GM18873 (cell line): Measurements from ENCODE around the gene MARCHF10.
"Not testable (repeated sequence)": the region's sequence is repeated elsewhere in the genome, so short reads cannot be mapped to it uniquely, and the experiment has no call there.

ENCODE experiments used
- ATAC-seq: cut with Tn5 transposase; IDR thresholded peaks from one replicate; pipeline ENCODE4 v1.9.1; 2021; ENCODE audit warnings: mild to moderate bottlenecking, moderate library complexity, moderate number of reproducible peaks; ENCODE audit not compliant: unreplicated experiment, low FRiP score

Gene MARCHF10

DNA sequence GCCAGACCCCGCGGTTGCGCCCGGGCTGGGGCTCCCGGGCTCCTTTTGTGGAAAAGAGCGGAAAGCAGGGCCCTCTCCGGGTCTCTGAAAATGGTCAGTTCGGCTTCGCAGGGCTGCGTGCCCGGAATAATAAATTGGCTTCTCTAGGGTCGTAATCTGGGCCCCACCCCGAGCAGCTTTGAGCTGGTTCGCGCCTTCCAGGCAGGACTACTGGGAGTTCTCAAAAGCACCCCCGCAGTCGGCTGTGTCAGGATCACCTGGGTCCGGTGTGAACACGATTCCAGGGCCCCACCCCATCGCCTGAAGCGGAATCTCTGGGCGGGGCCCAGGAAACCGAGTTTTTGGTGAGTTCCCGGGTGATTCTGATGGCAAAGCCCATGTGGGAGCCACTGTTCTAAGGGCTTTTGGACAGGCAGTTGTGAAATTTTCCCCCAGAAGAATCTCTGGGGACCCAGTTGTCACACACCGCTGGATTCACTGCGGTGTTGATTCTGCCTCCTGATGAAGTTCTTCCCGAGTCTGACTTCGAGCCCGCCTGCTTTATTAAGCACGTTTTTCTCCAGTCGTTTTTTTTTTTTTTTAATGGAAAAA, 103.6 kb downstream of the MARCHF10 start:
- ATAC-seq, result no peak

DNA sequence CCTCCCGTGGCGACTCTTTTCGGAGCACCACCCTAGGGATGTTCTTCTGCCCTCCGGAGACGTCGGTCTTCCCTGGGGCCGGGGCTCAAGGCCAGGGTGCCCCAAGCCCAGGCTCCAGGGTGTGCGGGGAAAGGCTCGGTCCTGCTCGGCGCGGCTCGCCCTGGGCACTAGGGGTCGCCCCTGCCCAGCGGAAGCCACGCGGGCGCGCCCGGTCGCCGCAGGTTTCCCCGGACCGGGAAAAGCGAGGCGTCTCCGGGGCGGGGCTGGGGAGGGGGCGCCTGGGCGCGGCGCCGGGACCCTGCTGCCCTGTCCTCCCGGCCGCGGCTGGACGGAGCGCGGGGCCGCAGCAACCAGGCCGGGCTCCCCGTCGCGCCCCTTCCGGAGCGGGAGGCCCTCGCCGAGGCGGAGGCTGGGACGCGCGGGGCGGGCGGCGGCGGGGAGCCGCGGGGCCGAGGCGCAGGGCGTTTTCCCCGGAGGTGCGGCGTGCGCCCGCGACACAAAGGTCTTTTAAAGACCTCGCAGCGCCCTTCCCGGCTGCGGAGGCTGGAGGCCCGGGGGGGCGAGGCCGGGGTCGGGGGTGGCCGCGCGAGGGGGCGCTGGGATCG, 104.2 kb downstream of the MARCHF10 start:
- no peak for ATAC-seq

DNA sequence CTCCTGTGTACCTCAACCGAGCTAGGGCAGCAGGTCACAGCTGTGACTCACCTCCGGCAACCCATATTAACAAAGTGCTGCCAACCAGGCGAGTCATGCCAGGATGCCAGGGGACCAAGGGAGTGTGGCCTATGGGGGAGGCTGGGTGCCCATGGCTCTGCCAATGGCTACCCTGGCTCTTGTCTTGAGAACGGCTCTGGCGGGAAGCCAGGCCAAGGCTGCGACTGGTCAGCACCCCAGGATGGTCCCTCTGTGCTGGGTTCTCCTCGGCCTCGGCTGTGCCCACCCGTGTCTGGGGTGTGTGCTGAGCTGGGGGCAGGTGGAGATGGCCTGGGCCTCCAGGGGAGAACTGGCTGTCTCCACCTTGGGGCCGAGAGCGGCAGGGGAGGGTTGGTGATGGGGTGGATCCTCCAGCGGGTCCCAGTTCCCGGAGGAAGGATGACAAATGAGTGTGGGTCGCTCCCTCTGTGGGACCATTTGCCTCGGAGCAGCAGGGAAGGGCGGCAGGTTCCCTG, 104.8 kb downstream of the MARCHF10 start:
- ATAC-seq, result no peak

DNA sequence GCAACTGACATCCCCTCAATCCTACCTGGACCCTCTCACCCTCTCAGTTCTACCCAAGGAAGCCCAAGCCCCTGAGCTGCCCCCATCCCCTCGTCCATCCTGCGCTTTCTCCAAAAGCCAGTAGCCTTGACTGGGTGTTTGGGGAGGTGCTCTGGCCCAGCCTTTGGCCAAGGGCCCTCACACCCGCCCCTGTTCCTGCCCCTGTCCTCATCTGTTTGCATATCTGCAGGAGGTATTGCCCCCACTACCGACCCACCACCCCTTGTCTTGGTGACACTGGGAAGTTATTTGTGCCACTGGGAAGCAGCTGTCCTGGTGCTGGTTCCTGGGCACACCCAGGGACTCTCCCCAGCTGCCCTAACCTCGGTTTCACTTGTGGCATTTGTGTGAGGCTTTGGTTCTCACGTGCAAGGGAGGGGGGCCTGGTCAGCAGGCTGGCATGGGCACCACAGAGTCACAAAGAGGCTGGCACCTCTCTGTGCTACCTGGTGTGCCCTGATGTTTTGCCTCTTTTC, 105.3 kb downstream of the MARCHF10 start:
- no peak for ATAC-seq

DNA sequence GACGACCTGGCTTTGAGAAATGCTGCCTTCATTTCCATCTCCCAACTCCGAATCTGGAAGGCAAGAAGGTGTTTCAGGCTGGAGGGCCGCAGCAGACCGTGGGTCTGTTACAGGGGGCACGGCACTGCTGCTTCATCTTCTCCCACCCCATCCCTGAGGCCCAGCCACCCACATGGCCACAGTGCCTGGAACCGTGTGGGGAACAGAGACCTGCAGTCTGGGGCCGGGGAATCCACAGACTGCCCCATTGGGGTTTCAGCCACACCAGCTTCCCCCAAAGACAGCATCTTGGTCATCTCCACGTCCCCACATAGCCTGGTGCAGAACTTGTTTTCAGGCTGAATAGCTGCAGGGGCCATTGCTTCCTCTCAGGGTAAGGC, 106.4 kb downstream of the MARCHF10 start:
- no peak for ATAC-seq

DNA sequence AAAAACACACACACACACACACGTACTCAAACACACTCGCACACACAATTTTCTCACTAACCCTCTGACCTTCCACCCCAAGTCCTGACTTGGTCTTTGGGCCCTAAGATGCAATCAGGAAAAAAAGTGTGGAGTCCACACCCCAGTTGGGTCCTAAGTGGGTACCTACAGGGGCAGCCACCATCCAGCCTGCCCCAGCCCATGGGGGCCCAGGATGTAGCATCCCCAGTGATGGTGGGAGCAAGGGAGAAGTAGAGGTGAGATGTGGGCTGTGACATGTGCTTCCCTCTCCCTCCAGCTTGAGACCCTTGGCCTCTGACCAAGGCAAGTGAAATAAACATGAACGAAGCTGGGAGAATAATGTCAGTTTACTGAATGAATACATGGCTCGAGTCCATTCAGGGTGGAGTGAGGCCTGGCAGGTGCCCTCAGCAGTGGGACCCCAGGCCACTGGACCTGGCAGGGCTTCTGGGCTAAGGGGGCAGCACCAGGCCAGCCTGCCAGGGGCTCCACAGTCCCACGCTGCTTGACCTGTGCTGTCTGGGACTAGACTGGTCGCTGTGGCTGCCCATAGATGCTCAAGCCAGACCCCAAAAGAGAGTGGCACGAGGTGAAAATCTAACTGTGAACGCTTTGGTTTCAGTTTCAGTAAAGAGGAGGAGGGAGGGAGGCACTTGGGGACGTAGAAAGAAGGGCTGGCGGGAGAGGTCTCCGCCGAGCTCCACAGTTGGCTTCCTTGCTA, 107.0 kb downstream of the MARCHF10 start:
- ATAC-seq, result no peak

DNA sequence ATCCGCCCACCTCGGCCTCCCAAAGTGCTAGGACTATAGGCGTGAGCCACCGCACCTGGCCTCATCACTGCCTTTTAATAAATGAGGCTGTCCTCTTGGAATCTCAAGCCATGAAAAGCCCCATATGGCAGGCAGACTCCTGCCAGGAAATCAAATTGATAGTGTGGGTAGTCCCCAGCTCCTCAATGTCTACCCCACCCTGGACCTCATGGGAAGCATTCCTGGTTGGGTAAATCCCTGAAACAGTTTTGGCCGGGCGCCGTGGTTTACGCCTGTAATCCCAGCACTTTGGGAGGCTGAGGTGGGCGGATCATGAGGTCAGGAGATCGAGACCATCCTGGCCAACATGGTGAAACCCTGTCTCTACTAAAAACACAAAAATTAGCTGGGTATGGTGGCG, 109.7 kb downstream of the MARCHF10 start:
- ATAC-seq, result not testable (repeated sequence)

DNA sequence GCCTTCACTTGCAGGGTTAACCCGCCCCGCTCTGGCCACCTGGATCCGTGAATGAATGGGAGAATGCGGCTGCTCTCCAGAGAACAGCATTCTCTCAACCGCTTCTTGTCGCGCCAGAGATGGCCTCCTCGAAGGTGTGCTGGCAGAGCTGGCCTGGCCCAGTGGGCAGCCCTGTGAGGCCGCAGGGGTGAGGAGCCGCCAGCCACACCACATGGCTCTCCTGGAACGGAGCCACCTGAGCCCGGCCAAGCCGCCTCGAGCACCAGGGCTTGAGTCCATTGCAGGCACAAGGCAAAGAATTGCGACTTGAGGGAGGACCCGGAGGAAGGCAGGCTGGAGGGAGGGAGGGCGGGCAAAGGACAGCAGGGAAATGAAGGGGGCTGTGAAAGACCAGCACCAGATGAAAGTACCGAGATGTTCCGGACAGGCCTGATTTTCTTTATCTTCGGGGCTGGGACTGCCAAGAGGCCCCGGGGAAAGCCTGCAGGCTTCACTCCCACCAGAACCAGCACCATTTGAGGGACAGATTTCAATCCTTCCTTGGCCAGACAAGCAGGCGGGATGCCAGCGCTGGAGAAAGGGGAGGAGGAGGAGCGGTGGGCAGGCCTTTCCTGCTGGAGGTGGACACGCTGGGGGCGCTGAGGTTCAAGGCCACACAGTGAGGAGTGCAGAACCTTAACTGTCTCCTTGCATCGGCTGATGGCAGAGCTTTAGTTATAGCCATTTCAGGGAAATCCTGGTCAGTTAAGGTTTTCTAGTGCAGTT, 111.2 kb downstream of the MARCHF10 start:
- no peak for ATAC-seq

DNA sequence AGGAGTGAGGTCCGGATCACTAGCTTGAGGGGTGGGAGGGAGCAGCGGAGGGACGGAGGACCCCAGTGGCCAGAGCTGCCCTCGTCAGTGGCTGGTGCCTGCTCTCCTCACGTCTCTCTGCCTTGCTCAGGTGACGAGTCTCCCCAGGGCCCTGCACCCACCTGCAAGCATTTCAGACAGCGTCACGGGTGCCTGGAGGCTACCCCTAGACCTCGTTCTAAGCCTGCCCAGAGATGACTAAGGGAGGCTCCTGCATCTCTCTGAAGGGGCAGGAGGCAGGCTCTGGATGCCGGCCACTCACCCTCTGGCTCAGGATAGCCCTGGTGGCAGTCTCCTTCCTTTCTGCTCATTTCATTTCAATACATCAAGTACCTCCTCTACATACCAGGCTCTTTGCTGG, 111.9 kb downstream of the MARCHF10 start:
- no peak for ATAC-seq

DNA sequence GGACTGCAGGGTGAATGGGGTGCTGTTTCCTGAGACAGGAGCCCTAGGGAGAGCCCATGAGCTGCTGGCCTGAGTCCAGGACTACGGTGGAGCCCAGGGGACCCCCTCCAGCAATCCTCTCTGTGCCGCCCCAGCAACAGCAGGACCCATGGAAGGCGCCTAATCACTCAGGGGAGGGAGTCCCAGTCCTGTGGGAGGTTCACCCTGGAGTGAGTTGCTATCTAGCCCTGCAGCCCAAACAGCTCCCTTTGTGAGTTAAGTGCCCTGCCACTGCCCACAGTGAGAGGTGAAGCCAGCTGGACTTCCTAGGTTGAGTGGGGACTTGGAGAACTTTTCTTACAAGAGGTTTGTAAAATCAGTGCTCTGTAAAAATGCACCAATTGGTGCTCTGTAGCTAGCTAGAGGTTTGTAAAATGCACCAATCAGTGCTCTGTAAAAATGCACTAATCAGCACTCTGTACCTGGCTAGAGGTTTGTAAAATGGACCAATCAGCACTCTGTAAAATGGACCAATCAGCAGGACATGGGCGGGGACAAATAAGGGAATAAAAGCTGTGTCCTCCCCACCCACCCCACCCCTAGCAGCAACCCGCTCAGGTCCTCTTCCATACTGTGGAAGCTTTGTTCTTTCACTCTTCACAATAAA, 112.9 kb downstream of the MARCHF10 start:
- ATAC-seq, result not testable (repeated sequence)

DNA sequence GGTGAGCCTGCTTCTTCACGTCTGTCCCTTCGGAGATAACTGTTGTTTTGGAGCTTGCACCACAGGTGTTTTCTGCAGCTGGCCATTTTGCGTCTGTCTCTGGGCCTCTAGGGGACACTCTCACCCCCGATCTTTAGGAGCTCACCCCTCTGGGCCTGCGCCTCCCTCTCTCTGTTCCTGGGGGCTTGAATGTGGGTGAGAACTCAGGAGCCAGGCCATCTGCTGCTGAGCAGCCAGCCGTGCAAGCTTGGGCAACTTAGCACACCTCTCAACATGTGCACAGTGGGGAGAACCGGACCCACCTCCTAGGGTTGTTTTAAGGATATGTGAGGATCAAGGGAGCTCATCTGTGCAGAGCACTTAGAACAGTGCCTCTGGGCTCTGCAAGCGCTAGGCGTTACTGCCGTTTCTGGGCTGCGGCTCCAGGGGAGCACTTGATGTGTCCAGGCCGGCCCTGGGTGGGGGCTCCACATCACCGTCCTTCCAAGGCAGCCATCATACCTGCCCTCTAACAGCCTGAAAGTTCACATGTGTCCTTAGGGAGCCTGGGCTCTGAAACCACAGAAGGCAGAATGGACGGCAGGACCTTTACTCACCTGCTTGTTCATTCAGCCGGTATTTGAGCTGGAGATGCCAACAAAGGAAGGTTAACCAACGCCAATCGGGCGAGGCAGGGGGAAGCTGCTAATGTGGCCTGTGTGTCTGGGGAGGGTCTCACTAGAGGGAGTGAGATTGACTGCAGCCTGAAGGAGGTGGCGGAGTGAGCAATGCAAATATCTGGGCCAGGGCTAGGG, 114.3 kb downstream of the MARCHF10 start:
- ATAC-seq, result no peak

DNA sequence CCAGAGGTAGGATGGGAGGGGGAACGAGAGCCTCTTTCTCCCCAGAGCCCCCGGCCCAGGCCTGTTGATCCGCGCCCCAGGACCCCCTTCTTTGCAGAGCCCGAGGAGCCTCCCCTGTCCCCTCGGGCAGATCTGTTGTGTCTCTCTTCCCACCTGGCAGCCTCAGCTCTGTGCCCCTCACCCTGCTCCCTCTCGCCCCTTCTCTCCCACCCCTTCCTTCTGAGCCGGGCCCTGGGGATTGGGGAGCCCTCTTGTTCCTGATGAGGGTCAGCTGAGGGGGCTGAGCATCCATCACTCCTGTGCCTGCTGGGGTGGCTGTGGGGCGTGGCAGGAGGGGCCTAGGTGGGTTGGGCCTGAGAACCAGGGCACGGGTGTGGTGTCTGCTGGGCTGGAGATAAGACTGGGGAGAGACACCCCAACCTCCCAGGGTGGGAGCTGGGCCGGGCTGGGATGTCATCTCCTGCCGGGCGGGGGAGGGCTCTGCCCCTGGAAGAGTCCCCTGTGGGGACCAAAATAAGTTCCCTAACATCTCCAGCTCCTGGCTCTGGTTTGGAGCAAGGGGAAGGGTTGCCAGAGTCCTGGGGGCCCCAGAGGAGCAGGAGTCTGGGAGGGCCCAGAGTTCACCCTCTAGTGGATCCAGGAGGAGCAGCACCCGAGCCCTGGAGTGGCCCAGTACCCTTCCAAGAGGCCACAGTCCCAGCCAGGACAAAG, 115.2 kb downstream of the MARCHF10 start:
- ATAC-seq, result no peak

DNA sequence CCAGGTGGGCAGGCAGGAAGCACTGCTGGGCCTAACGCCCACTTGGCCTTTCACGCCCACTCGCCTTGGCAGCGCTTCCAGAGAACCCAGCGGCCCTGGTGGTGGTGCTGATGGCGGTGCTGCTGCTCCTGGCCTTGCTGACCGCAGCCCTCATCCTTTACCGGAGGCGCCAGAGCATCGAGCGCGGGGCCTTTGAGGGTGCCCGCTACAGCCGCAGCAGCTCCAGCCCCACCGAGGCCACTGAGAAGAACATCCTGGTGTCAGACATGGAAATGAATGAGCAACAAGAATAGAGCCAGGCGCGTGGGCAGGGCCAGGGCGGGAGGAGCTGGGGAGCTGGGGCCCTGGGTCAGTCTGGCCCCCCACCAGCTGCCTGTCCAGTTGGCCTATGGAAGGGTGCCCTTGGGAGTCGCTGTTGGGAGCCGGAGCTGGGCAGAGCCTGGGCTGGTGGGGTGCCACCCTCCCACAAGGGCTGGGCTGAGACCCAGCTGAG, 115.9 kb downstream of the MARCHF10 start:
- ATAC-seq, result no peak

DNA sequence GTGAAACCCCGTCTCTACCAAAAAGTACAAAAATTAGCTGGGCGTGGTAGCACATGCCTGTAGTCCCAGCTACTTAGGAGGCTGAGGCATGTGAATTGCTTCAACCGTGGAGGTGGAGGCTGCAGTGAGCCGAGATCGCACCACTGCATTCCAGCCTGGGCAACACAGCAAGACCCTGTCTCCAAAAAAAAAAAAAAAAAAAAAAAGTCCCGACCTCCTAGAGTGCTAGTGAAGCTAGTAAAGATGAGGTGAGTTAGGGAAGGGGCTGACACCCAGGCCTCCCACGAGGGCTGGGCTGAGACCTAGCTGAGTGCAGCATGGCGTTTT, 116.6 kb downstream of the MARCHF10 start:
- ATAC-seq, result not testable (repeated sequence)

DNA sequence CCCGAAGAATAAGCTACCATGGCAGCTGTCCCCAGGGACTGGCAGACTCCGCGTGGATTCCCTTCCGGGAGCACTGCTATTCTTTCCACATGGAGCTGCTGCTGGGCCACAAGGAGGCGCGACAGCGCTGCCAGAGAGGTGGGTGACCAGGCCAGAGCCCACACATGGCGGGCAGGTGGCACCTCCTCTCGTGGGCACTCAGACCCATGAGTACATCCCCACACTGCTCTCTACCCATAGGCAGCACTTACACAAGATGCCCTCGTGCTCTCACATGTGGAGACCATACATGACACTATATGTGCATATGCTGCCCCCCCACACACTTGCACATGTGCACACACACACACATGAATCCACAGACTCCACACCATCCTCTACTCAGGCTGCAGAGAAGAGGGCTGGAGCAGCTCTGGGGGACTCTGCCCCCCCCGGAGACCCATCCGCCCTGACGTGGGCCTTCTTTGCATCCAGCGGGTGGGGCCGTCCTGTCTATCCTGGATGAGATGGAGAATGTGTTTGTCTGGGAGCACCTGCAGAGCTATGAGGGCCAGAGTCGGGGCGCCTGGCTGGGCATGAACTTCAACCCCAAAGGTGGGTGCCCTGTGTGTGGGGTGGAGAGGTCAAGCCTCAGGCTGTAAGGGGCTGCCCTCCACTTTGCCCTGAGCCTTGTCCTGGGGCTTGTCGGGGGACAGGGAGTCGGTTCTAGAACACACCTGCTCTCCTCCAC, 117.8 kb downstream of the MARCHF10 start:
- ATAC-seq, result no peak

DNA sequence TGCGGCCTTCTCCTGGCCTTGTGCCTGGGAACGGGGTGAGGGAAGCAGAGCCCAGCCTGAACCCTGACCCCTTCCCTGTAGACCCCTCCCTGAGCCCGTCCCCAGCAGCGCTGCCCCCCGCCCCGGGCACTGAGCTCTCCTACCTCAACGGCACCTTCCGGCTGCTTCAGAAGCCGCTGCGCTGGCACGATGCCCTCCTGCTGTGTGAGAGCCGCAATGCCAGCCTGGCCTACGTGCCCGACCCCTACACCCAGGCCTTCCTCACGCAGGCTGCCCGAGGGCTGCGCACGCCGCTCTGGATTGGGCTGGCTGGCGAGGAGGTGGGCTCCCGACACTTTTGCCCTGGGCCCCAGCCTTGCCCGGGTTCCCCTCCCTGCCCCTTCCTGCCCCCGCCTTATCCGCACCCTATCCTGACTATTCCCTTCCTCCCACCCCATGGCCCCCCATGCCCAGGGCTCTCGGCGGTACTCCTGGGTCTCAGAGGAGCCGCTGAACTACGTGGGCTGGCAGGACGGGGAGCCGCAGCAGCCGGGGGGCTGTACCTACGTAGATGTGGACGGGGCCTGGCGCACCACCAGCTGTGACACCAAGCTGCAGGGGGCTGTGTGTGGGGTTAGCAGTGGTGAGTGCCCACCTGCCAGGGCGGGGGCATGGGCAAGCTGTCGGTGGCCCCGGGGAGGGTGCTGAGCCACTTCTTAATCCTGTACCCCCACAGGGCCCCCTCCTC, 118.5 kb downstream of the MARCHF10 start:
- no peak for ATAC-seq

DNA sequence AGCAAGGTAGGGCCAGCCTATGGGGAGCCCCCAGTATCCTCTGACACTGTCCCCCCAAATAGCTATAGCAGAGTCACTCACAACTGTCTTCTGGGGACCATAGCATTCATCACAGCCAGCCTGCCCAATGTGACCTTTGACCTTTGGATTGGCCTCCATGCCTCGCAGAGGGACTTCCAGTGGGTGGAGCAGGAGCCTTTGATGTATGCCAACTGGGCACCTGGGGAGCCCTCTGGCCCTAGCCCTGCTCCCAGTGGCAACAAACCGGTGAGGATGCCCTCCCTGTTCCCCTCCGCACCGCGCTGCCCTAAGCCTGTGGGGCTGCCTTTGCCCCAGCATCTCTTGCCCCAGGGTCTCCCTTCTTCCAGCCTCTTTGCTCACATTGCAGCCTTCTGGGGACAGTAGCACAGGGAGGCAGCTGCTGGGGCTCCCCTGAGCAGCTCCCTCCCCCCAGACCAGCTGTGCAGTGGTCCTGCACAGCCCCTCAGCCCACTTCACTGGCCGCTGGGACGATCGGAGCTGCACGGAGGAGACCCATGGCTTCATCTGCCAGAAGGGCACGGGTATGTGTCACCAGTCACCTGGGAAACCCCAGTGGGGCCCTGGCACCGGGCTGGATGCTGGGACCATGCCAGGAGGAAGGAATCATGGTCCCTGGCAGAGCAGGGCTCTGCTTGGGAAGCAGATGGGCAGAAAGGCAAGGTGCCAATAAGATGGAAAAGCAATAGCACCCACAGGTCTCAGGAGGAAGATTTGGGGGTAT, 119.5 kb downstream of the MARCHF10 start:
- no peak for ATAC-seq
